Ovary (tissue), 9 donors: ENCODE results near the gene TBX19. TPM values are rescaled to one million over a fixed set of nuclear protein-coding genes. Genes with fewer than 3 reads are reported as not detected.

Experiments
- DNase-seq, 5 donors: peaks; one replicate each; pipeline ENCODE4 v3.0.0-alpha.2; 2019 to 2020
- H3K27ac ChIP-seq, 2 donors: fragments of 200-600 bp; one replicate each; pipeline versions ENCODE4 v1.5.1 to v1.8.0; 2019 to 2022
- H3K27me3 ChIP-seq: fragments of 200-600 bp; one replicate; pipeline ENCODE4 v1.8.0; 2022
- H3K36me3 ChIP-seq: fragments of 200-600 bp; sonication (generic); one replicate; pipeline ENCODE4 v1.5.1; 2019
- H3K4me1 ChIP-seq: one replicate; pipeline ENCODE4 v1.8.1; 2013; ENCODE audit warnings: mild to moderate bottlenecking, moderate library complexity; ENCODE audit not compliant: insufficient read depth
- H3K4me3 ChIP-seq: fragments of 200-600 bp; sonication (generic); one replicate; pipeline ENCODE4 v1.5.1; 2017
- H3K9me3 ChIP-seq, 2 donors: fragments of 200-600 bp in 1 of 2; sonication (generic) in 1 of 2; one replicate each; pipeline versions ENCODE4 v1.5.1 to v1.8.1; 2013 to 2019; ENCODE audit warnings: mild to moderate bottlenecking in 1 of 2, moderate library complexity in 1 of 2
- CTCF ChIP-seq, 3 donors: fragments of 450-650 bp in 2 of 3; fragments of 200-600 bp in 1 of 3; IDR thresholded peaks; one replicate each; pipeline versions ENCODE4 v1.5.1 to v1.8.0; 2016 to 2022; ENCODE audit warnings: antibody characterized with exemption in 3 of 3, mild to moderate bottlenecking in 1 of 3
- EP300 ChIP-seq: sonication (generic); formaldehyde crosslinking; IDR thresholded peaks from one replicate; pipeline ENCODE4 v1.6.1; 2017; ENCODE audit warnings: antibody characterized with exemption
- POLR2A ChIP-seq: fragments of 450-650 bp; IDR thresholded peaks from one replicate; pipeline ENCODE4 v1.6.1; 2017; ENCODE audit warnings: antibody characterized with exemption, mild to moderate bottlenecking, moderate library complexity
- WGBS, 3 donors: extraction: QIAGEN DNeasy Blood & Tissue Kit in 1 of 3; methylation state at CpG; one replicate each; pipeline versions ENCODE4 v1.1.5 to v1.1.7; 2013 to 2017; 5-methylcytosine and 5-hydroxymethylcytosine counted together
- intact Hi-C, 4 donors: fragments of 100-400 bp; cut with DNase I; formaldehyde crosslinking; loops; one replicate each; pipeline versions ENCODE4 v1.11.0 to v1.15.1; 2022 to 2023
- polyA plus RNA-seq, 2 donors: library from polyadenylated mRNA; stranded (reverse); fragments of 200-250 nt in 1 of 2; fragments of 350-450 nt in 1 of 2; fragmentation: Illumina TruSeq in 1 of 2; extraction: RNeasy Lipid Tissue Mini Kit (QIAGEN cat#74804) in 1 of 2; gene quantifications; one replicate each; pipeline ENCODE4 v1.2.3, GENCODE V29; 2013 to 2014
- total RNA-seq, 7 donors: library from RNA; depleted of rRNA in 2 of 7; stranded (reverse); fragments of >200 nt in 2 of 7; fragmentation: NEBNext Ultra II Directional in 3 of 7; extraction: Animal tissue kit (Norgen Biotek cat#: 25700) in 3 of 7; gene quantifications; one replicate each; pipeline versions ENCODE4 v1.1.0 to v1.2.4, GENCODE V29; 2016 to 2023
- donor health status: DM: no; HTN: no; CAD: no; lungs with moderate emphysema.
- donor health status: DM: no; HTN: no; CAD: no.
- donor health status: Bipolar disorder and iron deficiency.
- donor health status: DM: yes; HTN: yes; CAD: no.
- donor health status: DM: no; HTN: no; CAD: no.
- donor health status: DM: yes; HTN: yes; CAD: no.

The TBX19 gene
- total and polyA plus RNA-seq, 9 donors = 0.92 to 4.1 (median 3.7) TPM

- H3K27ac ChIP-seq = no peak overlapping the region
- H3K9me3 ChIP-seq = no peaks in the 10 kb centered on the region
- intact Hi-C loops = no loop called here
- H3K36me3 ChIP-seq = no peaks in the 10 kb centered on the region
- no peak for DNase-seq
- no peak for TF ChIP-seq EP300
- TF ChIP-seq CTCF (IDR thresholded peaks at IDR 0.05) = no peak
- no peak overlapping the region for H3K4me3 ChIP-seq
- WGBS, 3 donors = 48 to 80% (median 69%) methylated on average over 11 of the region's 11 CpGs
- no peaks in the 10 kb centered on the region for H3K4me1 ChIP-seq
- no peaks in the 10 kb centered on the region for H3K27me3 ChIP-seq
Measured at GRCh38 chr1:168281603-168282325, 1.1 kb downstream of the TBX19 start.

DNA sequence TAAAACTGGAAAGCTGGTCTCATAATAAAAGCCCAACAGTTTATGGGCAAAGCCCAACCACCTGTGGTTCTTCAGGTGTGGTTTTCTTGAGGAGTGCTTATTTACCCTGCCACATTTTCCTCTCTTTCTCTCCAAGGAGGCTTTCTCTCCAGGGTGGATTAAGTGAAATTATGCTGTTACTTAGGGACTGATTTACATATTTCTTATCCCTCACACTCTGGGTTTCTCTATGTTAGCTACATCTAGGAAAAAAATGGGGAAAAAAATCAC, 4.8 kb downstream of the TBX19 start:
- Histone ChIP-seq H3K4me3 (no peak overlapping the region), H3K36me3 (no peaks in the 10 kb centered on the region), H3K27ac (no peak overlapping the region), H3K27me3 (no peaks in the 10 kb centered on the region), H3K9me3 (no peaks in the 10 kb centered on the region), H3K4me1 (no peaks in the 10 kb centered on the region)
- TF ChIP-seq EP300 (no peak), POLR2A (no peak), CTCF (IDR thresholded peaks at IDR 0.05) (no peak)
- intact Hi-C loops = no loop called here
- no peak for DNase-seq

DNA sequence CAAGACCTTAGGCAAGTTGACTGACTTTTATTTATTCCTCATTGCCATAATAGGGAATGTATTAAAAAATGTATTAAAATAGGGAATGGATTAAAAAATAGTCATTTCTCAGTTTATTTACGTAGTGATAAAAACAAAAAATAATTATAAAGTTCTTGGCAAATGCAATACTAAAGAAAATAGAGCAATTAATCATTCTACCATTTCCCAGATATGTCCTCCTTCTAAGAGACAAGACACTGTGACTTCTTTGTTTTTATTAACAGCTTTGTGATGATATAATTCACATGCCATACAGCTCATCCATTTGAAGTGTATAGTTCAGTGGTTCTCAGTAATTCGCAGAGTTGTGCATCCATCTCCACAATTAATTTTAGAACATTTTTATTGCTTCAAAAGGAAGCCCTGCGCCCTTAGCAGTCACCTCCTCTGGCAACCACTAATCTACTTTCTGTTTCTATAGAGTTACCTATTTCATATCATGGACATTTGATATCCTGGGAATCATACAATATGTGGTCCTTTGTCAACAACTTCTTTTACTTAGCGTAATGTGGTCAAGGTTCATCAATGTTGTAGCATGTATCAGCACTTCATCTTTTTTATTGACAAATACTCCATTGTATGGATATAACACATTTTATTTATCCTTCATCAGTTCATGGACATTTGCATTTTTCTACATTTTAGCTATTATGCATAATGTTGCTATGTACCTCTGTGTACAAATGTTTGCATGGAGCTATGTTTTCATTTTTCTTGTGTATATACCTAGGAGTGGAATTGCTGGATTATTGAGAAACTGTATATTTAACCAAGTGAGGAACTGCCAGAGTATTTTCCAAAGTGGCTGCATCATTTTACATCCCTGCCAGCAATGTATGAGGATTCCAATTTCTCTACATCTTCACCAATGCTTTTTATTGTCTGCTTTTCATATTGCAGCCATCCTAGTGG, 5.6 kb downstream of the TBX19 start:
- 82 to 94% (median 88%) methylated on average over 4 of the region's 4 CpGs for WGBS, 3 donors
- H3K36me3 ChIP-seq = no peaks in the 10 kb centered on the region
- TF ChIP-seq EP300 = no peak
- no peak for TF ChIP-seq CTCF (IDR thresholded peaks at IDR 0.05)
- TF ChIP-seq POLR2A = no peak
- DNase-seq = no peak
- no peaks in the 10 kb centered on the region for H3K27me3 ChIP-seq
- H3K4me1 ChIP-seq = no peaks in the 10 kb centered on the region
- no peak overlapping the region for H3K4me3 ChIP-seq
- no peaks in the 10 kb centered on the region for H3K9me3 ChIP-seq
- intact Hi-C loops = no loop called here
- H3K27ac ChIP-seq = no peak overlapping the region

DNA sequence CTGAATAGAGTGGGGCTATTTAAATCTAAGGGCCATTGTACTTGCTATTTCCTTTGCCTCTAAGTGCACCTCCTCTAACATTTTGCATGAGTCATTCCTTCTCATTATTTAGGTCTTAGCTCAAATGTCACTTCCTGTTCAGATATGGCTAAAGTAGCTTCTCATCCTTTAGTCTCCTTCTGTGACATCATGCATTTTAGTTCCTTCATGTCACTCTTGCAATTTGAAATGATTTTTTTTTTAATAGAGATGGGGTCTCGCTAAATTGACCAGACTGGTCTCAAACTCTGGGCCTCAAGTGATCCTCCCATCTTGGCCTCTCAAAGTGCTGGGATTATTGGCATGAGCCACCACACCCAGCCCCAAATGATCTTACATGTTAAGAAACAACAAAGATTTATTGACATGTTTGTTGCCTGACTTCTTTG, 6.6 kb downstream of the TBX19 start:
- DNase-seq = no peak
- 97 to 100% (median 98%) methylated on average over 1 of the region's 1 CpG for WGBS, 3 donors
- Histone ChIP-seq H3K4me3 (no peak overlapping the region), H3K4me1 (no peaks in the 10 kb centered on the region), H3K9me3 (no peaks in the 10 kb centered on the region), H3K36me3 (no peaks in the 10 kb centered on the region), H3K27me3 (no peaks in the 10 kb centered on the region), H3K27ac (no peak overlapping the region)
- intact Hi-C loops = no loop called here
- TF ChIP-seq EP300 = no peak
- TF ChIP-seq CTCF (IDR thresholded peaks at IDR 0.05) = no peak
- no peak for TF ChIP-seq POLR2A
